GM21717 (cell line): ENCODE data around the gene RAB27A.

Experiments used
- ATAC-seq: cut with Tn5 transposase; IDR thresholded peaks from one replicate; pipeline ENCODE4 v1.9.1; 2021; ENCODE audit warnings: mild to moderate bottlenecking, moderate library complexity; ENCODE audit not compliant: unreplicated experiment

Gene RAB27A

GRCh38 chr15:55230051-55230670 lies 59.5 kb downstream of the RAB27A start:
- ATAC-seq, result no peak

GRCh38 chr15:55226127-55226526 lies 63.5 kb downstream of the RAB27A start:
- ATAC-seq, result no peak

GRCh38 chr15:55224892-55225291 lies 64.7 kb downstream of the RAB27A start:
- ATAC-seq, result no peak

GRCh38 chr15:55222588-55222987 lies 67.0 kb downstream of the RAB27A start:
- peak; percentile 66 for ATAC-seq

- ATAC-seq, result peak; percentile 31
These were observed 68.3 kb downstream of the RAB27A start for GRCh38 chr15:55221090-55222011.

- no peak for ATAC-seq
These were observed 69.0 kb downstream of the RAB27A start for GRCh38 chr15:55220606-55221005.

GRCh38 chr15:55218056-55218455 lies 71.6 kb downstream of the RAB27A start:
- ATAC-seq, result no peak

- ATAC-seq, result no peak
These were observed 85.1 kb downstream of the RAB27A start for GRCh38 chr15:55204464-55204863.

GRCh38 chr15:55202206-55202605 lies 87.4 kb downstream of the RAB27A start:
- ATAC-seq, result no peak

GRCh38 chr15:55198706-55199105 lies 90.9 kb downstream of the RAB27A start:
- ATAC-seq, result no peak

- no peak for ATAC-seq
These were observed 91.9 kb downstream of the RAB27A start for GRCh38 chr15:55197719-55198118.

- ATAC-seq, result peak; percentile 13
These were observed 92.3 kb downstream of the RAB27A start for GRCh38 chr15:55197362-55197705.

- ATAC-seq, result peak; percentile 95
These were observed 92.9 kb downstream of the RAB27A start, which contains the start of gene RSL24D1 for GRCh38 chr15:55196458-55197361. RSL24D1 (minus strand) TSS chr15:55196941; CDS start chr15:55196890, 51 bp downstream.

- no peak for ATAC-seq
These were observed 93.6 kb downstream of the RAB27A start for GRCh38 chr15:55195996-55196395.

GRCh38 chr15:55194256-55194655 lies 95.4 kb downstream of the RAB27A start:
- no peak for ATAC-seq

- ATAC-seq, result no peak
These were observed 103.3 kb downstream of the RAB27A start for GRCh38 chr15:55186331-55186730.

- ATAC-seq, result no peak
These were observed 105.9 kb downstream of the RAB27A start for GRCh38 chr15:55183679-55184078.

- no peak for ATAC-seq
These were observed 110.5 kb downstream of the RAB27A start for GRCh38 chr15:55179141-55179540.

- ATAC-seq, result no peak
These were observed 119.3 kb downstream of the RAB27A start for GRCh38 chr15:55170361-55170760.

GRCh38 chr15:55168350-55168974 lies 121.2 kb downstream of the RAB27A start:
- peak; percentile 90 for ATAC-seq

- ATAC-seq, result no peak
These were observed 125.3 kb downstream of the RAB27A start for GRCh38 chr15:55164284-55164683.
